HG03460 (cell line): ENCODE measurements around the gene HSD17B14.
"Not testable (repeated sequence)": the region's sequence is repeated elsewhere in the genome, so short reads cannot be mapped to it uniquely, and the experiment has no call there.

Source experiments
- ATAC-seq: cut with Tn5 transposase; IDR thresholded peaks from one replicate; pipeline ENCODE4 v1.9.1; 2021; ENCODE audit not compliant: unreplicated experiment

The HSD17B14 gene

DNA sequence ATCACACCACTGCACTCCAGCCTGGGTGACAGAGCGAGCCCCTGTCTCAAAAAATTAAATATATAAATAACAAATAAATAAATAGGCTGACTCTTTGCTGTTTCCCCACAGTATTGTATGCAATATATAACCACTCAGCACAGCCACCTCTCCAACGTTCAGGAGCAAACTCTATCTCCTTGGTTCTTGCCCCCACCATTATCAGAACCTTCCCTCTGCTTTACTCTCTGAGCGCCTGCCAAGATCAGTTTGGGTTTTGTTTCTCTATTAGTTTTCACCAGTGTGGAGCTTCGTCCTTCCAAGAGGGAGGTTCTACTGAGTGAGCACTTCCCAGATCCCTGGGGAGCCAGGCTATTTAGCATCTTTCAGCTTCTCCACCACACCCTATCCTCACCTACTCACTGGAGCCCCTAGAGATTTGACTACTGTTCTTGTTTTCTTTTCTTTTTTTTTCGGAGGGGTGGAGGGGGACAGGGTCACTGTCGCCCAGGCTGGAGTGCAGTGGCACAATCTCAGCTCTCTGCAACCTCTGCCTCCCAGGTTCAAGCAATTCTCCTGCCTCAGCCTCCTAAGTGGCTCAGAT, 68.0 kb downstream of the HSD17B14 start:
- ATAC-seq = not testable (repeated sequence)

- ATAC-seq = not testable (repeated sequence)
Observed at GRCh38 chr19:48765816-48766215, 70.5 kb downstream of the HSD17B14 start.
